ENCODE measurements around the gene LYL1.

LYL1 gene

DNA sequence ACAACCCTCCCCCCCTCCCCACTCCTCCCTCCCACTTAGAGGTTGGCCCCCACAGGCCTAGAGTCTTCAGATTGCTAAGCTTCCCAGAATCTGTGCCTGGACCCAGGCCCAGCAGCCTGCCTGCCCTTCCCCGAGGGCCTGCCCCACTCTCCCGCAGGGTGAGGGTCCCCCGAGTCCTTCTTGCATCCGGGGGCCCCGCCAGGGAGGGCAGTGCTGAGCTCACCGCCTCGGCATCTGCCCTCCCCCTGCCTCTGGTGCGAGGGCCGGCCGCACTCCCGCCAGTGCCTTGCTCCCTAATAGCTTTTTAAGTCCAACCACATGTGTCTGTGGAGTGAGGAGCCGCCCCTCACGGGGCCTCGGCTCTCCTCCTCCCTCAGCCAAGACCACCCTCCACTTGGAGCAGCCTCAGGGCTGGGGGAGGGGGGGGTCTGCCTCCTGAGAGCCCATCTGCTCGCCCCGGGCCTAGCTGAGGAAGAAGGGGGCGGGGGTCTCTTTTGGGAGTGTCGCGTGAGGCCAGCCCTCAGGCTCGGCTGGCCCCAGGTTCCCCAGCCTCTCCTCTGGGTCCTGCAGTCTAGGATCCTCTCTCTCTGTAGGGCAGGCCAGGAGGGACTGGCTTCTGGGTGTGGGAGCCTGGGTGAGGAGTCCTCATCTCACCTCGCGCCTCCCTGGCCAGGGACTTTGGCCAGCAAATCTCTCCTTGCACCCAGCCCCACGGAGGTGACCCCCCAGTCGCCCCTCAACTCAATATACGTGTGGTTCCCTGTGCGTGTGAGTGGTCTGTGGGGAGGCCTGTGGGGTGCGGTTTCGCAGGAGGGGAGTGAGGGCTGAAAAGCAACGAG is 47.2 kb downstream of the LYL1 start:
- DNase-seq = no peak

DNA sequence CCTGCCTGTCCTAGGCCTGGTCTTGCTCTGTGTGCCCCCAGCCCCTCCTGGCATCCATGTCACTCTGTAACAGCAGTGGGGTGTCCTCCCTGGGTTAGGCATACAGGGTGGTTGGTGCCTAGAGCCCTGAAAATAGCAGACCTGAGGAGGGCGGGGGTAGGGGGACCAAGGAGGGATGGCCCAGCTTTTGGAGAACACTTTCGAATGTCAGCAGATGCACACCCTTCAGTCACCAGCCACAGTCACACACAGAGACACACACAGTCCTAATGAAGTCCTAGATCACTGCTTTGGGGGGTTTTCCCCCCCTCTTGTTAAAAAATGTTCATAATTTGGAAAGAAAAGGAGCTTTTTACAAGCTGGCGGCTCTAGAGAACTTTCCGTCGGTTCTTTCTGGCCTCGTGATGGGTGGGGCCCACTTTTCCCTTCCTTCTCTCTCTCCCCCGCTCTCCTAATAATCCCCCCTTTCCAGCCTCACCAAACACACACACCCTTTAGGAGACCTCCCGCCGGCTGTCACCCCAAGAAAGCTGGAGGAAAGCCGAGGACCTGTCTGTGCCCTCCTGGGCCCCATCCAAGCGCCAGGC is 47.9 kb downstream of the LYL1 start:
- no peak for DNase-seq

DNA sequence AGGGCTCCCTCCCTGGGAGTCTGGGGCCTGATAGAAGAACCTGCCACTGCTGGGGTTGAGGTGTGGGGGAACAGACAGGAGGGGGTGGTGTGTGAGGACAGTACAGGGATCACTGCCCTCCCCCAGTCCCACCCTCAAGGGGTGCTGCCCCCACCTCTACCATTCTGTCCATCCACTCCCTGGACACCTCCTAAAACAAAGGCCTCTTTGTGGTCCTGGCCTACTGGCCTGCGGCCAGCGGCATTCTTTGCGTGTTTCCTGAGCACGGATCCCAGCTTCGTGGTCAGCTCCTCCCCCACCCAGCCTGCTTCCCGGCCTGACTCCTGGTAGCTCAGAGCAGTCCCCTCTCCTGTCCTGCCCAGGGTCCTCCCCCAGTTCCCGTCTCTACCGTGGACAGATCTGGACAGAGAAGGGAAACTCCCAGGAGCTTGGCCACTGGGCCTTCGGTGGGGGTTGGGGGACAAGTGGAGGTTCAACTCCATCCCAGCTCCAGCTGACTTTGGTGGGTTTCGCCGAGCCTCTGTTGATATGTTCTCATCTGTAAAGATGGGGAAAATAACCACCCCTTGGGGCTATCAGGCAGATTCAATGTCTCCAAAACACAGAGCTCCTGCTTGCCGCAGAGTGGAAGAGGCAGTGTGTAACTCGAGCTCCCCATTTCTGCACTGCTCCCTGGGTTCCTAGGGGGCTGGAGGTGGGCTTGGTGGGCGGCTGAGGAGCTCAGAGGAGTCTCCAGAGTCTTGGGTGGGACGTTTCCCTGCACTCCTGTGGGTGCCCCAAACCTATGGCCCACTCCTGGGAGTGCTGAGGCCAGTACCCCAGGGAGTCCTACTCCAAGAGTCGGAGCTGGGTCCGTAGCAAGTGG is 48.7 kb downstream of the LYL1 start:
- DNase-seq = no peak

DNA sequence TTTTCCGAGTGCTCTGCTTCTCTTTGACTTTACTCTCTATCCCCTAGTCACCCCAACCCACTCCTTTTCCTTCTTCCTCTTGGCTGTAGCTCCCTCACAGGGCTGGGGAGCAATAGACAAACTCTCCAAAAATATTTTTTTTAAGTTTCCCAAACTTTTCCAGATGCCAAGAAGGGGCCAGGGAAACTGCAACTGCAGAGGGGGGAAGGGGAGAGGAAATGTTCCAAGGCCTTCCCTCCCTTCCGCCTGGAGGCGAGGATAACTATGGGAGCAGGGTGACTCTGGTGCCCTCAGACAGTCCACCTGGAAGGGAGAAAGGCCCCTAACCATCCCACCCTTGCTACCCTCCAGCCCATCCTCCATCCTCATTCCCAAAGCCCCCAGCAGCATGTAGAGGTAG is 49.4 kb downstream of the LYL1 start:
- DNase-seq = no peak

DNA sequence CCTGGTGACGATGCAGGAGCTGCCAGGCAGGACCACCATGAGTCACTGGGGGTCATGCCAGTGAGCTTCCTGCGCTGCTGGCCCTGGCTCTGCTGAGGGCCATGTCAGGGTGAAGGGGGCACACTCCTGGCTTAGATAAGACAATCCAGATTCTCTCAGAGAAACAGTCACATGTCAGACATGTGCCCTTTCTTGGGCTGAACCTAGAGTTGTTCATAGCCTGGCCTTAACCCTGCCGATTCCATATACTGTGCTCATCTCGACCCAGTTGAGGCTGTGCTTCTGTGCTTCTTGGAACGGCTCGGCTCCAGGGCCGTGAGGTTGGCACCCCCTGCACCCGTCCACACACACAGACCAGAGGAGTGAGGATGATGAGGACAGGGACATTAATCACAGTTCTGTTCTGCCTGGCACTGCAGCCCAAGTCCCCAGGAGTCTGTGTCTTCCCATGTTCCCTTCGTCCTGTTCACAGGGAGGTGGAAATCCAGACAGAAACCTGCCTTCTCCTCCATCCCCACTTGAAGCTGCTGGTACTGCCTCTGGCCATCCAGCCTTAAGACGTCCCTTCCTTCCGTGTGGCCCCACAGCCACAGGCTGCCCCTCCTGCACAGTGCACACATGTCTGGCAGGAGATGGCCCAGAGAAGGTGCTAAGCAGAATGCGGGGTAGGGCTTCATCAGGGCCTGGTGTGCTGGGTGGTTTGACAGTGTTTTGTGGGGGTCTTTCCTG is 50.0 kb downstream of the LYL1 start:
- no peak for DNase-seq

DNA sequence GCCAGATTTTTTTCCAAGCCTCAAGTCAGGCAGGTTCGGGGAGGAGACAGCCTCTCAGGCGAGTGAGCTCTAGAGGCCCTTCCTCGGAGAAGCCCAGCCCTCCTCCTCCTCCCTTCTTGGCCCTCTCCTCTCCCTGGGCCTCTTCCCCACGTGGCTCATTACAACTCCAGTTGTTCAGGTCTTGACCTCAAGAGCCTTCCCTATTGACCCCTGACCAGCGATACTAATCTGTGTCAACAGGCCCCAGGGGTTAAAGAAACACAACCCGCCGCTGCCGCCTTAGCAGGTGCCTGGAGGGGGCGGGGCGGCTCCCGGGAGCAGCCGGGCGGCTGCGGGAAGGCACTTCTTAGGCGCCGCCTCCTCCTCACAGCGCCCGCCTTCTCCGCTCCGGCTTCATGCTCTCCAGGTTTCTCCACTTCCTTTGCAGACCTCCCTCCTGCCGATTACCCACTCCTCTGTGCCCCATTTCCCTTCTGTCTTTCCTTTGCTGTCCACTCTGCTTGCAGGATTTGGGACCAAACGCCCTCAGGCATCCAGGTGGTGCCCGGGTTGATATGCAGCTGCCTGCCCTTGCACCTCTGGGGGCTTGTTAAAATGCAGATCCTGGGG is 51.0 kb downstream of the LYL1 start:
- DNase-seq = peak in 2 of 3 donors; percentile 26 to 62

DNA sequence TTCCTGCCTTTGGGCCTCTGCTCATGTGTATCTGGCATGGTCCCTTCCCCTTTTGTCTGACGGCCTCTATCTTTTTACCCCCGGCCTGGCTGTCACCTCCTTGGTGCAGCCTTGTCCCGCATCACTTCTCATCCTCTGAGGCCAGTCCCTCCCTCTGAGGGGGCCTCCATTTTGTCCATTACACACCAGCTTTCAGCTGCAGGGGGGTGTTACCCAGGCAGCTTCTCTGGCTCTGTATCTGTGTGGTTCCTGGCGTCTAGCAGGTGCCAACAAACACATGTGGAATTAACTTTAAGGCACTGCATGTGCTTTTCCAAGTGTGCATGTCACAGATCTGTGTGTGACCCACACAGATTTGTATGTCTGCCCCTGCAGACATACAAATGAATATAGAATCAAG is 52.4 kb downstream of the LYL1 start:
- DNase-seq = no peak

All from suppressor macrophage treated with lipopolysaccharide for 1 hour (primary cell).